Choroid plexus epithelial cell (primary cell): ENCODE measurements around the gene DDX25.

Experiments
- DNase-seq: peaks from one replicate; pipeline ENCODE4 v3.0.0-alpha.2; 2010; ENCODE audit warnings: low read depth
- H3K4me3 ChIP-seq: 2 replicates; pipeline ENCODE4 v1.5.1; 2011; ENCODE audit warnings: low read depth, mild to moderate bottlenecking, control low read depth, low read length, moderate library complexity
- TF ChIP-seq, protein P1 (sequence below): conservative IDR thresholded peaks from 2 replicates; pipeline ENCODE4 v1.5.1; 2011; ENCODE audit warnings: low read depth, mild to moderate bottlenecking, control low read depth, inconsistent platforms, low read length, moderate library complexity

Gene DDX25

GRCh38 chr11:125923633-125924032 lies 19.3 kb downstream of the DDX25 start:
- TF ChIP-seq, protein P1, sequence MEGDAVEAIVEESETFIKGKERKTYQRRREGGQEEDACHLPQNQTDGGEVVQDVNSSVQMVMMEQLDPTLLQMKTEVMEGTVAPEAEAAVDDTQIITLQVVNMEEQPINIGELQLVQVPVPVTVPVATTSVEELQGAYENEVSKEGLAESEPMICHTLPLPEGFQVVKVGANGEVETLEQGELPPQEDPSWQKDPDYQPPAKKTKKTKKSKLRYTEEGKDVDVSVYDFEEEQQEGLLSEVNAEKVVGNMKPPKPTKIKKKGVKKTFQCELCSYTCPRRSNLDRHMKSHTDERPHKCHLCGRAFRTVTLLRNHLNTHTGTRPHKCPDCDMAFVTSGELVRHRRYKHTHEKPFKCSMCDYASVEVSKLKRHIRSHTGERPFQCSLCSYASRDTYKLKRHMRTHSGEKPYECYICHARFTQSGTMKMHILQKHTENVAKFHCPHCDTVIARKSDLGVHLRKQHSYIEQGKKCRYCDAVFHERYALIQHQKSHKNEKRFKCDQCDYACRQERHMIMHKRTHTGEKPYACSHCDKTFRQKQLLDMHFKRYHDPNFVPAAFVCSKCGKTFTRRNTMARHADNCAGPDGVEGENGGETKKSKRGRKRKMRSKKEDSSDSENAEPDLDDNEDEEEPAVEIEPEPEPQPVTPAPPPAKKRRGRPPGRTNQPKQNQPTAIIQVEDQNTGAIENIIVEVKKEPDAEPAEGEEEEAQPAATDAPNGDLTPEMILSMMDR = no peak
- no peak for DNase-seq
- H3K4me3 ChIP-seq = no peak overlapping the region

GRCh38 chr11:125924384-125925007 lies 20.2 kb downstream of the DDX25 start:
- TF ChIP-seq, protein P1 = no peak
- no peak for DNase-seq
- no peak overlapping the region for H3K4me3 ChIP-seq

DNA sequence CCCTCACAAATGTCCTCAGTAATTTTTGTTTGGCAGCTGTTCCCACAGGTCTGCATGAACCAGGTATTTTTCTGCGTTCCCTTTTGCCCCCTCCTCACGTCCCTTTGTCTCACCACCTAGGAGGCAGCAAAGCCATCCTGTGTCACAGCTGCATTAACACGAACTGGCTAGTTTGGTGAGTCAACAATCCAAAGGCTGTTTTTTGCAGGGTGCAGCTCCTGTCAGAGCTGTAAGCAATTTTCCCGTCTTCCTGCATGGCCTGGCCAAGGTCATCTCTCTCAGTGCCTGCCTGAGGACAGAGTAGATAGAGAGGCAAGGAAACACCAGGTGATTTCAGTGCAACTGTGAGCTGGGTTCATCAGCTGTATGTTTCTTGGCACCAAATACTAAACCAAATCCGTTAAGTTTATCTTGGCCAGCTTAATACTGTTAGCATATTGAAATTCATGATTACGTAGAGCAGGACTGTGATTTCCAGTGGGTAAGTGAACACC lies 21.0 kb downstream of the DDX25 start:
- peak; percentile 8 for DNase-seq

GRCh38 chr11:125925804-125926203 lies 21.5 kb downstream of the DDX25 start:
- DNase-seq = no peak
- no peak overlapping the region for H3K4me3 ChIP-seq
- TF ChIP-seq, protein P1 = no peak

More for the DNA sequence above, 21.0 kb downstream of the DDX25 start:
- TF ChIP-seq, protein P1 = no peak
- H3K4me3 ChIP-seq = no peak overlapping the region

- no peak overlapping the region for H3K4me3 ChIP-seq
- TF ChIP-seq, protein P1 = no peak
- DNase-seq = no peak
Observed at GRCh38 chr11:125926682-125927081, 22.4 kb downstream of the DDX25 start.

DNA sequence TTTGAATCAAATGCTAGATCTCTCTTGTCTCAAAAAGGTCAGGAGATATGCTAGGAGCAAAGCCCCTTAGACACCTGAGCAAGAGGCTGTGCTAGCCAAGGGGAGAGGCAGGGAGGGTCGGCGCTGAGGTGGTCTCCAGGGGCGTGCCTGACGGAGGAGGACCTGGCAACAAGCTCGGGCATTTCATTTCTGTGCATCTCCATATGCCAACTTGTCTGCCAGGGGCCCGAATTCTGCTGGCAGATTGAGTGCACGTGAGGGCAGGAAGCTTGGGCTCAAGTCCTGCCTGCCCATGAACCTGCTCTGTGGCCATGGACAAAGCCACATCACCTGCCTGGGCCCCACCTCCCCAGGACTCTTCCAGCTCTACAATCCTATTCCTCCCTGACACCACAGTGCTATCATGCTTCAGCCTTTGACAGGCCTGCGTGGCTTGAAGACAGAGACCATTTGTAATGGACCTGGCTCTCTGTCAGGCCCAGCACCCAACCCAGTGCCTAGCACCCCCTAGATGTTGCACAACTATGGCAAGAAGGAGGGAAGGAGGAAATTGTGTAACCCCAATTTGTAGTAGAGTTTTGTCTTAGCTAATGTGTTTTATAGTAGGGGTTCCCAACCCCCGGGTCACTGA lies 25.3 kb downstream of the DDX25 start:
- DNase-seq = no peak
- no peak overlapping the region for H3K4me3 ChIP-seq
- TF ChIP-seq, protein P1 = no peak

DNA sequence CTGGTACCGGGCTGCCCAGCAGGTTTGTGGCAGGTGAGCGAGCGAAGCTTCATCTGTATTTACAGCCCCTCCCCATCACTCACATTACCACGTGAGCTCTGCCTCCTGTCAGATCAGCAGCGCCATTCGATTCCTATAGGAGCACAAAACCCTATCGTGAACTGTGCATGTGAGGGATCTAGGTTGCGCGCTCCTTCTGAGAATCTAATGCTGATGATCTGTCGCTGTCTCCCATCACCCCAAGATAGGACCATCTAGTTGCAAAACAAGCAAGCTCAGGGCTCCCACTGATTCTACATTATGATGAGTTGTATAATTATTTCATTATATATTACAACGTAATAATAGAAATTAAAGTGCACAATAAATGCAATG lies 25.8 kb downstream of the DDX25 start:
- TF ChIP-seq, protein P1 = no peak
- H3K4me3 ChIP-seq = no peak overlapping the region
- no peak for DNase-seq
